DND-41 (cell line): Measurements from ENCODE around the gene DCUN1D4.

Experiments used
- ATAC-seq: fragments of 200-7000 bp; cut with Tn5 transposase; 3 replicates; pipeline ENCODE4 v1.9.1; 2021; ENCODE audit warnings: low read depth; ENCODE audit not compliant: insufficient read depth
- DNase-seq: peaks from one replicate; pipeline ENCODE4 v3.0.0-alpha.2; 2020
- H2AFZ ChIP-seq: 2 replicates; pipeline ENCODE4 v1.6.0; 2012; ENCODE audit warnings: low read depth, low read length
- H3K27ac ChIP-seq: 2 replicates; pipeline ENCODE4 v1.5.1; 2012; ENCODE audit warnings: low read length, inconsistent platforms
- H3K27me3 ChIP-seq: fragments of 200-600 bp; sonication (generic); 2 replicates; pipeline ENCODE4 v1.6.0; 2012; ENCODE audit warnings: low read length, mild to moderate bottlenecking, inconsistent platforms; ENCODE audit not compliant: insufficient read depth, poor library complexity
- H3K36me3 ChIP-seq: 2 replicates; pipeline ENCODE4 v1.5.1; 2012; ENCODE audit warnings: low read length, inconsistent platforms; ENCODE audit not compliant: insufficient read depth
- H3K4me1 ChIP-seq: 2 replicates; pipeline ENCODE4 v1.5.1; 2012; ENCODE audit warnings: mild to moderate bottlenecking, low read length; ENCODE audit not compliant: insufficient read depth
- H3K4me2 ChIP-seq: 2 replicates; pipeline ENCODE4 v1.6.0; 2012; ENCODE audit warnings: mild to moderate bottlenecking, moderate library complexity, low read length, inconsistent platforms; ENCODE audit not compliant: insufficient read depth
- H3K4me3 ChIP-seq, 2 experiments: fragments of 200-600 bp in 1 of 2; shearing (Covaris generic) in 1 of 2; 2 replicates each; pipeline ENCODE4 v1.5.1; 2012 to 2016; ENCODE audit warnings: inconsistent platforms in 2 of 2, low read length in 2 of 2, mild to moderate bottlenecking in 2 of 2, low read depth in 1 of 2, moderate library complexity in 1 of 2
- H3K79me2 ChIP-seq: 2 replicates; pipeline ENCODE4 v1.6.0; 2012; ENCODE audit warnings: low read length, inconsistent platforms; ENCODE audit not compliant: insufficient read depth
- H3K9ac ChIP-seq: 2 replicates; pipeline ENCODE4 v1.6.0; 2012; ENCODE audit warnings: low read depth, mild to moderate bottlenecking, inconsistent platforms, low read length, moderate library complexity
- H3K9me3 ChIP-seq: 2 replicates; pipeline ENCODE4 v1.5.1; 2012; ENCODE audit warnings: low read length, moderate library complexity, mild to moderate bottlenecking, inconsistent platforms; ENCODE audit not compliant: insufficient read depth, severe bottlenecking
- H4K20me1 ChIP-seq: 2 replicates; pipeline ENCODE4 v1.6.0; 2012; ENCODE audit warnings: low read length; ENCODE audit not compliant: insufficient read depth
- EZH2 ChIP-seq: IDR thresholded peaks from 3 replicates; pipeline ENCODE4 v1.6.1; 2012; ENCODE audit warnings: borderline replicate concordance, low read depth, mild to moderate bottlenecking, moderate library complexity, low read length, inconsistent platforms; ENCODE audit not compliant: severe bottlenecking
- TF ChIP-seq, protein P1 (sequence below): IDR thresholded peaks from 2 replicates; pipeline ENCODE4 v1.5.1; 2012; ENCODE audit warnings: borderline replicate concordance, low read length, moderate library complexity, mild to moderate bottlenecking; ENCODE audit not compliant: poor library complexity, severe bottlenecking; ENCODE audit errors: extremely low read depth

The DCUN1D4 gene

DNA sequence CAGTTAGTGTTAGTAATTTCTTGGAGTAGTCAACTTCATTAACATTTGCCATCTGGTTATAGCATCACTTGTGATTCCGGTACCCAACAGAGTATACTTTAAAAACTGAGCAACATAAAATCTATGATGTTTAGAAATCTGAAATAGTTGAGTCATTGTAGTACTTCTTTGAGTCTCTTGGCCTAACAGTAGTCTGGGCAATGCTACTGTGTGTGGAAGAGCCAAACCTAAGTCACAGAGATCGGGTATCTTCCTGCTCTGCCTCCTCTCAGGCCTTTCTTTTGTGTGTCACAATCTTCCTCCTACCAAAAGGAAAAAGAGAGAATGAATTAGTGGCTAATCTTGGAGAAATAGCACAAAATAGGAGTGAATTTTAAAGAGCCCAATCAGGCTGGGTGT lies 25.5 kb downstream of the DCUN1D4 start:
- peaks cover 86% of the 10 kb centered on the region for H3K36me3 ChIP-seq
- ATAC-seq (no peak), DNase-seq (no peak)
- no peaks in the 10 kb centered on the region for H3K79me2 ChIP-seq
- H3K4me1 ChIP-seq, result no peaks in the 10 kb centered on the region
- no peak overlapping the region for H3K4me3 ChIP-seq
- peaks cover 5% of the 10 kb centered on the region; the same call in 1 of the 2 replicates for H4K20me1 ChIP-seq
- no peaks in the 10 kb centered on the region for H3K27me3 ChIP-seq
- no peak overlapping the region for H3K9ac ChIP-seq
- H2AFZ ChIP-seq, result no peak overlapping the region
- no peak for TF ChIP-seq EZH2
- TF ChIP-seq, protein P1, sequence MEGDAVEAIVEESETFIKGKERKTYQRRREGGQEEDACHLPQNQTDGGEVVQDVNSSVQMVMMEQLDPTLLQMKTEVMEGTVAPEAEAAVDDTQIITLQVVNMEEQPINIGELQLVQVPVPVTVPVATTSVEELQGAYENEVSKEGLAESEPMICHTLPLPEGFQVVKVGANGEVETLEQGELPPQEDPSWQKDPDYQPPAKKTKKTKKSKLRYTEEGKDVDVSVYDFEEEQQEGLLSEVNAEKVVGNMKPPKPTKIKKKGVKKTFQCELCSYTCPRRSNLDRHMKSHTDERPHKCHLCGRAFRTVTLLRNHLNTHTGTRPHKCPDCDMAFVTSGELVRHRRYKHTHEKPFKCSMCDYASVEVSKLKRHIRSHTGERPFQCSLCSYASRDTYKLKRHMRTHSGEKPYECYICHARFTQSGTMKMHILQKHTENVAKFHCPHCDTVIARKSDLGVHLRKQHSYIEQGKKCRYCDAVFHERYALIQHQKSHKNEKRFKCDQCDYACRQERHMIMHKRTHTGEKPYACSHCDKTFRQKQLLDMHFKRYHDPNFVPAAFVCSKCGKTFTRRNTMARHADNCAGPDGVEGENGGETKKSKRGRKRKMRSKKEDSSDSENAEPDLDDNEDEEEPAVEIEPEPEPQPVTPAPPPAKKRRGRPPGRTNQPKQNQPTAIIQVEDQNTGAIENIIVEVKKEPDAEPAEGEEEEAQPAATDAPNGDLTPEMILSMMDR, result no peak
- H3K4me2 ChIP-seq, result no peak overlapping the region
- no peaks in the 10 kb centered on the region for H3K9me3 ChIP-seq
- H3K27ac ChIP-seq, result no peak overlapping the region

DNA sequence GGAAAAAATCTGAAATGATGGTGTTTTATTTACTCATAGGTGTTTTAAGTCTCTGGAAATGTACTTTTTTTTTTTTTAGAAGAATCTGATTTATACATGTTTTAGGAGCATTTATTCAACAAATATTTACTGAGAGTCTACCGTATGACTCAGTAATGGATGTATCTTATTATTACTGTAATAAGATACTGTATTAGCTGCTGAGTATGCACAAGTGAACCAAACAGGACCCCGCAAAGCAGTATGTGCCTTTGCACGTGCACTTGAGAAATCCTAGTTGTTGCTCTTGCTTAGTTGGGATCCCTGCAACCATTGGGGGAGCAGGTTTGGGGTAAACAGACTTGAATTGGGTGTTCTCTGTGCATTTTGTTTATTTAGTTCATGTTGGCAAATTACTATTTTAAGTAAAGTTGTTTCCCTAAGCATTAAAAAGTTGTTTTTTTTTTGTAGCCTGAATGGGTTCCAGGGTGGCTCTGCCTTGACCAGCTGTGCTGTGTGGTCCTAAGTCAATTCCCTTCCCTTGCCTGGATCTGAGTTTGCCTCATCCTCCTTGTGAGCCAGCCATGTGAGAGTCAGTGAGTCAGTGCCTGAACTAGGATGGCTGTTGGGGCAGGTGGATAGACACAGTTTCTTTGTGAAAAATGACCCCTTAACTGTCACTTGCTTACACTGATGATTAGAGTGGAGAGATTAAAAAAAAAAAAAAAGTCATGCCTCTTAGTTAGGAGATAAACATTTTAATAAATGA lies 27.7 kb downstream of the DCUN1D4 start:
- H3K27me3 ChIP-seq, result no peaks in the 10 kb centered on the region
- peaks cover 85% of the 10 kb centered on the region for H3K36me3 ChIP-seq
- H3K9me3 ChIP-seq, result no peaks in the 10 kb centered on the region
- no peaks in the 10 kb centered on the region for H3K4me1 ChIP-seq
- no peaks in the 10 kb centered on the region for H3K79me2 ChIP-seq
- DNase-seq (no peak), ATAC-seq (no peak)
- TF ChIP-seq, protein P1, result no peak
- no peak for TF ChIP-seq EZH2
- H3K4me3 ChIP-seq, result no peak overlapping the region
- no peak overlapping the region for H3K27ac ChIP-seq
- no peak overlapping the region for H3K9ac ChIP-seq
- H3K4me2 ChIP-seq, result no peak overlapping the region
- no peak overlapping the region for H2AFZ ChIP-seq
- H4K20me1 ChIP-seq, result peaks cover 5% of the 10 kb centered on the region; the same call in 1 of the 2 replicates

GRCh38 chr4:51872283-51872997 lies 29.5 kb downstream of the DCUN1D4 start:
- H3K9ac ChIP-seq, result no peak overlapping the region
- no peak overlapping the region for H3K27ac ChIP-seq
- H3K27me3 ChIP-seq, result no peaks in the 10 kb centered on the region
- H3K9me3 ChIP-seq, result no peaks in the 10 kb centered on the region
- no peaks in the 10 kb centered on the region for H3K4me1 ChIP-seq
- H2AFZ ChIP-seq, result no peak overlapping the region
- no peak overlapping the region for H3K4me3 ChIP-seq
- no peak overlapping the region for H3K4me2 ChIP-seq
- ATAC-seq (no peak), DNase-seq (no peak)
- peaks cover 5% of the 10 kb centered on the region; the same call in 1 of the 2 replicates for H4K20me1 ChIP-seq
- no peaks in the 10 kb centered on the region for H3K79me2 ChIP-seq
- peaks cover 82% of the 10 kb centered on the region for H3K36me3 ChIP-seq
- TF ChIP-seq, protein P1, result no peak
- TF ChIP-seq EZH2, result no peak
